HG02938 (cell line): ENCODE results near the gene SCT.

Experiments
- ATAC-seq: cut with Tn5 transposase; IDR thresholded peaks from one replicate; pipeline ENCODE4 v1.9.1; 2021; ENCODE audit warnings: mild to moderate bottlenecking, moderate library complexity; ENCODE audit not compliant: unreplicated experiment

SCT gene

DNA sequence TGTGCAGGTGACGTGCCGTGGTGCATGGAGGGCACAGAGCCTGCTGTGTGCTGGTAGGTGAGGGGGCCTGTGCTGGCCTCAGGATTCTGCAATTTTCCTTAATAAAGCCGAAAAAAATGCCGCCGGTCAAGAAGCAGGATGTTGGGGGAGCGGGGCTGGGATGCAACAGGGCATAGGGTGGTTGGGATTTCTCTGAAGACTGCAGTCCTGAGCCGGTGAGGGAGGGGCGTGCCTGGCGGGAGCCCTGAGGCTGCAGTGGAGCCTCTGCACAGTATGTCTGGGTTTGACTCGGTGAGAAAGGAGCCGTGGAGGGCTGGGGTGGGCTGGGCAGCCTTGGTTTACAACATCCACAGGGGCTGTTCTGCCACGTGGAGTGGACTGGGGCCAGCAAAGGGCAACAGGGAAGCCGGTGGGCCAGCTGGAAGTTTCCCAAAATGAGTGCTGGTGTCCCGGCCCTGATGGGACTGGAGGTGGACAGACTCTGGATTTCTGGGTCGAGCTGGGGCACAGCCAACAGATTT, 3.6 kb downstream of the SCT start:
- ATAC-seq: no peak

DNA sequence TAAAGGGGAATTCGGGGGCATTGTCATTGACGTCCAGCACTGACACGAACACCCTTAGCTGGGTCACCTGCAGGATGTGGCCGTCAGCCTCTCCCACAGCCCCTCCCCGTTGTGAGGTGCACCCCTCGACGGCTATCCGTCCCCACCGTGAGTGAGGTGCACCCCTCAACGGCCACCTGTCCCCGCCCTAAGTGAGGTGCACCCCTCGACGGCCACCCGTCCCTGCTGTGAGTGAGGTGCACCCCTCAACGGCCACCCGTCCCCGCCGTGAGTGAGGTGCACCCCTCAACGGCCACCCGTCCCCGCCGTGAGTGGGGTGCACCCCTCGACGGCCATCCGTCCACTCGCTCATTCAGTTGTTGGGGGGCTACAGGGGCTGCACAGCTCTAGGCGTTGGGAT, 5.1 kb downstream of the SCT start:
- ATAC-seq: no peak

DNA sequence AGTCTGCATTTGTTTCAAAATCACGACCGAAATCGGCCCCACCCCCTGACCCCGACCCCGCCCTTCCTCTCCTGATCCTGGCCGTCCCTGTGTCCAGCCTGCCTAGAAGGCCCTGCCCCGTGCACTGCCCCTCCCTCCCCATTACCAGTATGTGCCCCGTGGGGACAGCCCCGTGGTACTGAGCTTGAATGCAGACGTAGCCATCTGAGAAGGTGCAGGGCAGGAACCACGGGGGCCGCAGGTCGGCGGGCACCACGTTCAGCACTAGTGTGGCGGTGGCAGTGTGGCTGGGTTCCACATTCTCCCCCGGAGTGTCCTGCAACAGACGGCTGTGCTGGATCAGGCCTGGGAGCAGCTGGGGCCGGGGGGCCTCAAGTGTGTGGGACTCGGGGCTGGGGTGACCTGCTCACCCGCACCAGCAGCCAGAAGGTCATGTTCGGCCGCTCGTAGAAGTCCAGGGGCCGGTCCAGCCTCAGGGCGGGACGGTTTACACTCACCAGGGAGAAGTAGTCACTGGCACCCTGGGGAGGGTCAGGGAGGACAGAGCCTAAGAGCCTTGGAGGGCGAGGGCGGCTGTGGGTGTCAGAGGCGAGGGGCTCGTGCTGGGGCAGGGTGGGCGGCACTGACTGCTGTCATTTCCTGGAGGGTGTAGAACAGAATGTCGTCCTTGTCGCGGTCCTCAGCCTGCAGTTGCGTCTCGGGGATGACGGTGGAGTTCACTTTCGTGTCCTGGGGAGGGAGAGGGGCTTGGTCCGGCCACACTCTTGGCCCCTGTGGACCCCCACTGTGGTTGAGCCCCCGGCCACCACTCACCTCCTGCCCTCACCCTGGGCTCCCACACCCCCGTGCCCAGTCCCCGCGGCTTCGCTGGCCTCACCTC, 5.8 kb downstream of the SCT start:
- ATAC-seq: no peak

DNA sequence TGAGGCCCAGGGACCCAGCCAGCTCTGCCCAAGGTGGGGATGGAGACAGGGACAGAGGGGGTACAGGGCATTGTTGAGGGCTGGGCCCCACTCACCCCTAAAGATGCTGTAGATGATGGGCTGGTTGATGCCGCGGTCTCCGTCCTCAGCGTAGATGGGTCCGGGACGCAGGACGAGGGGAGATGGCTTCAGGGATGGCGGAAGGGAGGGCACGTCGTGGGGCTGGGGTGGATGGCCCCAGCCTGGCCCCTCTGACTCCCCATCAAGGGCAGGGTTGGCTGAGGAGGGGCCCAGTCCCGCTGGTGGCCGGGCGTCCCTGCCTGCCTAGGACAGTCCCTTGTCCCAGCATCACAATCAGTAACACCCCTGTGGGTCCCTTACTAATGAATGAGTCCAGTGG, 6.8 kb downstream of the SCT start:
- no peak for ATAC-seq

DNA sequence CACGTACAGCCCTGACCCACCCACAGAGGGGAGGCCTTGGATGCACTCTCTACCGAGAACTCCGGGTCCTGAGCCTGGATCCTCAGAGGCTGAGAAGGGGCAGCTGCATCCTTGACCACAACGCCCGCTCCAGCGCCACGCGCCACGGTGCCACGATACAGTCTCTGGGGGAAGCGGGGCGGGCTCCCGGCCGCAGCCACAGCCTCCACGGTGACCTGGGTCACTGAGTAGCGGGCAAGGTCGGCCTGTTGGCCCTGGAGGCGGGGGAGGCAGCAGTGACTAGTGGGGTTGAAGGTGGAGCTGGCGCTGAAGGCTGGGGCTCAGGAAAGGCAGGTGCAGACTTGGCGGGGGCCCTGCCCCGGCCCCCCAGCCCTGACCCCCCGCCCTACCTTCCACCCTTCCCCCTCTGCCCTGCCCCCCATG, 7.3 kb downstream of the SCT start:
- no peak for ATAC-seq

DNA sequence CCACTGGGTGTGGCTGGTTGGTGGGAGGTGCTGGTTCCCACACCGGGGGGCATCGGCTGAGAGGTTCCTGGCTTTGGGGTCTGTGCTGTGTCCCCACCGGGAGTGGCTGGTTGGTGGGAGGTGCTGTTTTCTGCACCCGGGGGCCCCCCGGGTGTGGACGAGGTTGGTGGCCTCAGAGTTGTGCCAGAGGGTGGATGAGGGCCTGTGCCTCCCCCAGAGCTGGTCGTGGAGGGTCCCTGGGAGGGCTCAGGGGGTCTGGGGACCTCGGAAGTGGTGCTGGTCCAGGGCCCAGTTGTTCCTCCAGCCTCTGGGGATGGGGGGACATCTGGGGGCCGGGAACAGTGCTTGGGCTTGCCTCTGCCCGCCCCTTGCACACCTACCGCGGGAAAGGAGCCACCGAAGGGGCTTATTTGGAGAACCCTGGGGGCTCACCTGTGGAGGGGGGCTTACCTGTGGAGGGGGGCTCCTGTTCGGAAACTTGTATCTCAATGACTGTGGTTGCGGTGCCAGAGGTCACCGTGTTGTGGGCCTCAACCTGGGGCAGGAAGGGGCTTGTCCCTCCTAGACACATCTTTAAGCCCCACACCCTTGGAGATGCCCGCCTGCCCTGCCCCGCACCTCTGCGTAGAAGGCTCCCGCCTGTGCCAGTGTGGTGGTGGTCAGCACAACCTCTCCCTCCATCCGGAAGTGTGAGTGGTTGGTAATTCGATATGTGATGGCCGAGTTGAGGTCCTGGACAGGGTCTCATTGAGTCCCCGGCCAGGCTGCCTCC, 7.9 kb downstream of the SCT start:
- no peak for ATAC-seq

DNA sequence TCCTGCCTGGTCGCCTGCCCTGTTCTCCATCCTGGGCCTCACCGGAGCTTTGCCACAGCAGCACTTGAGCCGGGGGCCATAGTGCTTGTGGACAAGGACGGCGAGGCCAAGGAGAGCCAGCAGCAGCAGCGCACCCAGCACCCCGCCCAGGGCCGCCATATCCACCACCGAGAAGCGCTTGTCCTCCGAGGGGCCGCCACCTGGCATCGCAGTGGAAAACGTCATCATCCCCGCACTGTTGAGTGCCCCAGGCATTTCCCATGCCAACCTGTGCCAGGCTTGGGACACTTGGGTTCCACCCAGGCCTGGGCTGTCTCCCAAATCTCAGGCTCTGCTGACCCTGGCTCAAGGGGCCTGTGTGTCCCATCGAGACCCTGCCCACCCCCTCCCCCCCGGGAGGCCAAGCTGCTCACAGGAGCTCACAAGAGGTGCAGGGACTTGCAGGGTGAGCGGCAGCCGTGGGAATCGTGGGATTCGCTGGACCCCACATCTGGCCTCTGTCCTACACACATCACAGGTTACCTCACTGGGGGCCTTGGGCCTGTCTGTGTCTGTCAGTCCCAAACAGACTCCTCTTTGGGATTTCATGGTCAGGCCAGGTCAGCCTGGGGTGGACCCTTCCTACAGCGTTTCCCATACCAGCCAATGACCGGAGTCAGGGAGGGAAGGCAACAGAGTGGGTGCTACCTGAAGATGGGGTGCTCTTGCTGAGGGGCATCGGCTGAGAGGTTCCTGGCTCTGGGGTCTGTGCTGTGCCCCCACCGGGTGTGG, 8.9 kb downstream of the SCT start:
- no peak for ATAC-seq

DNA sequence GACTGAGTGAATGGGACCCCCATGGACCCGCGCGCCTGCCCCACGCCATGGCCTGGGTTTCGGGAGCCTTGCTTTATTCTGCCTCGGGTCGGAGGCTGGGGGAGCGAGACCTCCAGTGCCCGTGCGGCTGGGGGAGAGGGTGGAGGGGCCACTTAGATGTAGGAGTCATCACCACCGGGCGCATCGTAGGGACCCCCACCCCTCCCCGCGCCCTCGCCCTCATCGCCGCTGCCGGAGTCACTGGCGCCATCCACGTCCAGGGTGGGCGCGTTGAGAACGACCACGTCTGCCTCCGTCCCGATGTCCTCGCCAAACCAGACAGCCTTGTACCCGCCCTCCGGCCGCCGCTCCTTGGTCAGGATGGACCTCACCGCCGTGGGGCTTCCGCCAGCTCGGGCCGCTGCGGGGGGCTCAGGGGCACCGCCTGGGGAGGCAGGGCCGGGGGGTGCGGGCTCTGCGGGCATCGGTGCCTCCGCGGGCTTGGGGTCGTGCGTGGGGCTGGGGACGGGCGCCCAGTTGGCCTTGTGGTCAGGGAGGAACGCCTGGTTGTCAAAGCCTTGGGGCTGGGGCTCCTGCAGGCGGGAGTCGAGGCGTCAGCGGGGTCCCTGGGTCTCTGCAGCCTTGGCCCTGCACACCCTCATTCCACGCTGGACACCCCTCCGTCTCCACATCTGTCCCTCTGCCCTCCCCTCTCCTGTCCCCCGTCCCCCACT, 9.6 kb downstream of the SCT start:
- ATAC-seq: no peak

DNA sequence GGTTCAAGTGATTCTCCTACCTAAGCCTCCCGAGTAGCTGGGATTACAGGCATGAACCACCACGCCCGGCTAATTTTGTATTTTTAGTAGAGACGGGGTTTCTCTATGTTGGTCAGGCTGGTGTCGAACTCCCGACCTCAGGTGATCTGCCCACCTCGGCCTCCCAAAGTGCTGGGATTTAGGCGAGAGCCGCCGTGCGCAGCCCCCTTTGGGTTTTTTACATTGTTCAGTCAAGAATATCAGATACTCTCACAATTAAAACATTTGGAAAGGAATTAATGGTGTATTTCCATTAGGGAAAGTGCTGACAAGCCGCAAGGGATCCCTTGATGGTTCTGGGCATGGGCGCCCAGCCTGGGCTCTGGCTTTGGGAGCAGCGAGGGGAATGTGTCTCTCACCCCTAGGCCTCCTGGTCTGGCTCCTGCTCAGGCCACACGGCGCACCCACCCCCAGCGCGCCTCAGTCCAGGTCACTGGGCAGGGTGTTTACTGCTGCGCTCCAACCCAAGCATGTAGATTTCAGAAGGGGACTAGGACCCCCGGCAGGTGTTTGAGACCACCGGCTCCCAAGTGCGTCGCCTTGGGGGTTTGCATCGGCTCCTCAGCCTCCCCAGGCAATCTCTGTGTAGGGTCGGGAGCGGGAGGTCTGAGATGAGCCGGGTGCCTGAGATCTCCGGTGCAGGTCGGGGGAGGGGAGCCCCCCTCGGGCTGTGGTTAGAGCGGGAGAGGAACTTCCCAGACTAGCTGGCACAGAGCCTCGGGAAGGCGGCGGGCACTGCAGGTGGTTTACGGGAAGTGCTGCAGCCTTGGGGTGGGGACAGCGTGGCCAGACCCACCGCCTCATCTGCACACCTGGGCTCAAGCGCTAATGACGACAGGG, 10.4 kb downstream of the SCT start:
- ATAC-seq: no peak

DNA sequence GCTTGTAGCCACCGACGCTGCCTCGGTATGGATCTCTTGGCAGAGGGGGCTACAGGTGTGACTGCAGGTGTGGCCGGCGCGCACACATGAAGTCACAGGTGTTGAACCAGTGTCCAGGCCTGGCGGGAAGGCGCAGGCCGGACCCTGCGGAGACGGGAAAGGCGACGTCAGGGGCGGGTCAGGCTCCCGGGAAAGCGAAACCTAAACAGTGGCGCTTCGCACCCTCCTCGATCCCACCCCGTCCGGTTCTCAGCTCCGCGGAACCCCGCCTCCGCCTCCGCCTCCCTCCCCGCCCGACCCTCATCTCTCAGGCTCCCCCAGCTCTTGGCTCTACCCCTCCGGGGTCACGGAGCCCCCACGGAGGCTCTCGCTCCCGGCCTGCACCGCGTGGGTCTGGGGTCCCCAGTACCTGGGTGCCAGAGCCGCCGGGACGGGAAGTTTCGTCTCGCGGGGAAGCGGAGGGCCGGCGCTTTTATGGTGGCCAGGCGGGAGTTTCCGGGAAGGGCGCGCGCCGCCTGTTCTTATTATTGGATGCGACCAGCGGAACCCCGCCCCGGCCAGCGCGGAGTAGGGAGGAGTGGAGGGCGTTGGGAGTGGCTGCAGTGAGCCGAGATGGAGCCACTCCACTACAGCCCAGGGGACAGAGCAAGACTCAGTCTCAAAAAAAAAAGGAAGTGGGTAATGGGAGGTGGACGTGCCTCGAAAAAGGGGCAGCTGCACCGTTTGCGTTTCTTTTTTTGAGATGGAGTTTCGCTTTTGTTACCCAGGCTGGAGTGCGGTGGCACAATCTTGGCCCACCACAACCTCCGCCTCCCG, 11.3 kb downstream of the SCT start, which contains the start of gene IRF7:
TSS of gene IRF7 (minus strand) at position 447 of the 816 bp plus-strand sequence. CDS start 586 bp downstream, outside the sequence.
- ATAC-seq: peak; percentile 77

DNA sequence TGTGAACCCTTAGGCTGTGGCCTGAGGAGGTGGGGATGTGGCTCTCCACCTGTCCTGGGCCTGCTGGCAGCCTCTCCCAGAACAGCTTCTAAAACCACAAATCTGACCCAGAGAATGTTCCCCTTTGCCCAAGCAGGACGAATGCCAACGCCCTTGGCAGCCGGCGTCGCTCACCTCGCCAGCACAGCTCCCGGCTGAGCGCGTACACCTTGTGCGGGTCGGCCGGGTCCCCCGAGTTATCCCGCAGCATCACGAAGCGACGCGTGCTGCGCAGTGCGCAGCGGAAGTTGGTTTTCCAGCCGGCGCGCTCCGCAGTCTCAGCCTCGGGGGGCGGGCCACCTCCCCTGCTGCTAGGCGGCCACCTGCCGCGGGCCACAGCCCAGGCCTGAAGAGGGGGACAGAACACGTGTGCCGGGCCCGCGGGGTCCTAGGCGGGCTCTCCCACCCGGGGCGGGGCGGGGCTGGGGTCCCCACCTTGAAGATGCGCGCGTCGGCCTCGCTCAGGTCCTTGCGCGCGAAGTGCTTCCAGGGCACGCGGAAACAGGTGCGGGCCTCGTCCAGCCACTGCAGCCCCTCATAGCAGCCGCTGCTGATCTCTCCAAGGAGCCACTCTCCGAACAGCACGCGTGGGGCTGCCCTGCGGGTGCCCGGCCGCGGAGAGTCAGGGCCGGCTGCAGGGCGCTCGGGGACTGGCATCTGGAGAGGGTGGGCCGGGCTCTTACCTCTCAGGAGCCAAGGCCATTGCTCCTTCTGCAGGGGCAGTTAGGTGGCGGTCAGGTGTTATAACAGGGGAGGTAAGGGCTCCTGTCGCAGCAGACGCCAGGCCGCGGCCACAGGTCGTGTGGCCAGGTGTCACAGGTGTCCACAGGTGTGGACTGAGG, 12.1 kb downstream of the SCT start:
- no peak for ATAC-seq

DNA sequence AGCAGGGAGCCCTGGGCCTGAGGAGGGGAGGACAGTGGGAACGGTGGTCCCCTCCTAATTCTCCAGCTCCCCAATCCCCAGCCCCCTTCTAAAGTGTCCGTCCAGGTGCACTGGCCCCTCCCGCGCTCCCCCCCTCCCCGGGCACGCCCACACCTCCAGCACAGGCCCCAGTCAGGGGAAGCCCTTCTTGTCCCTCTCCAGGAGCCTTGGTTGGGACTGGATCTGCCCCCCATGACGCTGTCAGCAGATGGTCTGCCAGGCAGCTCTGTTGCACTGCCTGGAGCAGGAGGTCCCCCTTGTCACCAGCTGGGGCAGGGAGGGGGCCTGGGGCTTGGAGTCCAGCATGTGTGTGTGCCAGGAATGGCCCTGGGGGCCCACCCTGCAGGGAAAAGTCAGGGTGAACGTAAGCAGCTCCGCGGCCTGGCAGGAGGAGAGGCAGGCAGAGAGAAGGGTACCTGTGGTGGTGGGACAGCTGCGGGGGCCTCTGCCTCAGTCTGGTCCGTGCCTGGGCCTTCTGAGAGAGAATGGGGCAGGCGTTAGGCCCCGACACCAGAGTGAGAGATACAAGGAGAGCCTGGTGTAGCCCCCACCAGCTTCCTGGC, 12.9 kb downstream of the SCT start:
- no peak for ATAC-seq

DNA sequence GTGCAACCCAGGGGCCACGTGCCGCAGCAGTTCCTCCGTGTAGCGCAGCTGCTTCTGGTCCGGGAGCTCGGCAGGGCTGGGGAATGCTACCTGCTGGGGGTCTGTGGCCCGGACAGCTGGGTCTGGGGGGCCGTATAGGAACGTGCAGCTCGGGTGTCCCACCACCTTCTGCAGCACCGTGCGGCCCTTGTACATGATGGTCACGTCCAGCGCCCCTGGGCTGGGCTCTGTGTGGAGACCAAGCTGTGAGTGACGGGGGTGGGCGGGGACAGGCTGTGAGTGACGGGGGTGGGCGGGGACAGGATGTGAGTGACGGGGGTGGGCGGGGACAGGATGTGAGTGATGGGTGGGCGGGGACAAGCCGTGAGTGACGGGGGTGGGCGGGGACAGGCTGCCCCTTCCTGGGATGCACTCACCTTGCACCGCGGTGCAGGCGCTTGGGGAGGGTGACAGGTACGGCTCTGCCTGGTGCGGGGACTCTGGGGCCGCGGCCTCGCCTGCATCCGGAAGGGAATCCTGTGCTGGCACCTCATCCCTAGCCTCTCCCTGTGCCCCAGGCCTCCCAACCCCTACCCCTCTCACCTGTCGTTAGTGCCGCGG, 13.5 kb downstream of the SCT start:
- no peak for ATAC-seq

DNA sequence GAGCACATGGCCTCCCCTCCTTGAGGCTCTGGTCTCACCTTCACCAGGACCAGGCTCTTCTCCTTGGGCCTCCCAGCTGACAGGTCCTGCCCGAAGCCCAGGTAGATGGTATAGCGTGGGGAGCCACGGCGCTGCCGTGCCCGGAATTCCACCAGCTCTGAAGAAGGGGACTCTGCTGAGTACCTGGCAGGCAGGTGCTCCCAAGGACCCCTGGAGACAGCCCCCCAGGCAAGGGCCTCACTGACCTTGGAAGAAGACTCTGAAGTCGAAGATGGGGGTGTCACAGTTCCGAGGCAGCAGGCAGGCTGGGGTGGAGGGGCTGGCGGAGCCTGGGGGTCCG, 14.1 kb downstream of the SCT start:
- no peak for ATAC-seq

DNA sequence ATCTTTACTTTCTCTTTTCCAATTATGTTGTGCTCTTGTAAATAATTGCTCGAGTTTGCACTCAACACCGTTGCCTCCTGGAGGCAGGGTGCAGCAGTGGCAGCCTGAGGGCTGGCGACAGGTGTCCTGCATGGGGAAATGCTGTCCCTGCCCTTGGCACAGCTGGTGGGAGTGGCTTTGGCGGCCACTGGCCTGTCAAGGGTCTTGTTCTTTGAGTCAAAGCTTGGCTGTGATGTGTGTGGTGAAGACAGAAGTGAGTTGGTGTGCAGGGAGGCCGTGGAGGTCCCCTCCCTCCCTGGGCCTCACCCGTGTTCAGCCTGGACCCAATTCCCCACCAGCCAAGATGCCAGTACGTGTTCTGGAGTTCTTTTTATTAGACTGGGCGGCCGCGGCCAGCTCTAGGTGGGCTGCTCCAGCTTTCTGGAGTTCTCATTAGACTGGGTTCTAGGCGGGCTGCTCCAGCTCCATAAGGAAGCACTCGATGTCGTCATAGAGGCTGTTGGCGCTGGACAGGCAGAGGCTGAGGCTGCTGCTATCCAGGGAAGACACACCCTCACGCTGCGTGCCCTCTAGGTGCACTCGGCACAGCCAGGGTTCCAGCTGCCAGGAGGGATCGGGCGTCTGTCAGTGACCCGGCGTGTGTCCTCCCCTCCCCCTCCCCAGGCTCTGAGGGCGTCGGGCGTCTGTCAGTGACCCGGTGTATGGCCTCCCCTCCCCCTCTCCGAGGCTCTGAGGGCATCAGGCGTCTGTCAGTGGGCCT, 14.6 kb downstream of the SCT start:
- no peak for ATAC-seq
